Dermis lymphatic vessel endothelial cell (primary cell): ENCODE measurements around the gene RCL1. TPM values are rescaled to one million over a fixed set of nuclear protein-coding genes. Genes with fewer than 3 reads are reported as not detected.

ENCODE experiments used
- total RNA-seq: library from RNA; depleted of rRNA; stranded (reverse); fragments of >200 nt; gene quantifications from 2 replicates; pipeline ENCODE4 v1.2.1, GENCODE V29; 2014

Gene RCL1
- 8.7 and 11.6 TPM in 2 replicates for total RNA-seq

GRCh38 chr9:4792572-4793458 lies at the start of gene RCL1:
RCL1 (plus strand) TSS chr9:4792944; CDS start chr9:4793092, 148 bp downstream.

Other genes starting within 250 kb of the RCL1 start
- gene PLPP6, start 130.7 kb upstream of the RCL1 start, total RNA-seq = 5.8 and 7.2 TPM in 2 replicates
- gene SPATA6L, start 126.5 kb upstream of the RCL1 start, total RNA-seq = 6.0 and 8.7 TPM in 2 replicates
- gene CDC37L1, start 113.4 kb upstream of the RCL1 start, total RNA-seq = 7.9 and 11.6 TPM in 2 replicates
- gene AK3, start 51.7 kb upstream of the RCL1 start, total RNA-seq = 53.0 and 82.6 TPM in 2 replicates
- 5.5 and 8.4 TPM in 2 replicates for gene JAK2, start 192.3 kb downstream of the RCL1 start, total RNA-seq